SK-N-SH (cell line): ENCODE results near the gene AKAP11. TPM values are rescaled to one million over a fixed set of nuclear protein-coding genes. Genes with fewer than 3 reads are reported as not detected.

Experiments used
- CTCF ChIA-PET: fragments of 300-600, 350-600 bp; formaldehyde crosslinking; extraction: SDS; loops from one replicate; lab custom pipeline; 2021; lab: Yijun Ruan, JAX
- POLR2A ChIA-PET: fragments of 350-600 bp; sonication (Branson Sonifier 250); formaldehyde crosslinking; extraction: SDS; loops from one replicate; lab custom pipeline; 2020; ENCODE audit warnings: antibody characterized with exemption, inconsistent platforms; lab: Yijun Ruan, JAX
- DNase-seq: peaks from one replicate; pipeline ENCODE4 v3.0.0; 2012
- H2AFZ ChIP-seq: fragments of 200-600 bp; sonication (generic); 2 replicates; pipeline ENCODE4 v1.8.1; 2016; ENCODE audit warnings: antibody characterized with exemption, mild to moderate bottlenecking, low read depth
- H3F3A ChIP-seq: fragments of 200-600 bp; sonication (generic); replicated peaks from 2 replicates; pipeline ENCODE3; 2016; ENCODE audit warnings: antibody characterized with exemption, mild to moderate bottlenecking; ENCODE audit not compliant: insufficient read depth
- H3K27ac ChIP-seq, 2 experiments: fragments of 200-500 bp in 1 of 2; fragments of 200-600 bp in 1 of 2; sonication (Bioruptor generic) in 1 of 2; sonication (generic), shearing (Covaris generic) in 1 of 2; 2 replicates each; pipeline versions ENCODE4 v1.5.1 to v1.6.1; 2014 to 2016; ENCODE audit warnings: low read depth in 2 of 2, inconsistent platforms in 1 of 2, low read length in 1 of 2, mild to moderate bottlenecking in 1 of 2, mixed read lengths in 1 of 2
- H3K27me3 ChIP-seq: fragments of 200-600 bp; sonication (generic), shearing (Covaris generic); 2 replicates; pipeline ENCODE4 v1.6.1; 2016; ENCODE audit warnings: mixed run types; ENCODE audit not compliant: insufficient read depth
- H3K36me3 ChIP-seq, 2 experiments: fragments of 200-500 bp in 1 of 2; fragments of 200-600 bp in 1 of 2; sonication (Bioruptor generic) in 1 of 2; sonication (generic) in 1 of 2; replicated peaks in 1 of 2; 2 replicates each; pipeline versions ENCODE3 to v1.5.1; 2014 to 2016; ENCODE audit warnings: low read length in 1 of 2, mild to moderate bottlenecking in 1 of 2; ENCODE audit not compliant: insufficient read depth in 2 of 2, control insufficient read depth in 1 of 2
- H3K4me1 ChIP-seq, 2 experiments: fragments of 200-500 bp in 1 of 2; fragments of 200-600 bp in 1 of 2; sonication (Bioruptor generic) in 1 of 2; sonication (generic), shearing (Covaris generic) in 1 of 2; 2 replicates each; pipeline versions ENCODE4 v1.5.1 to v1.6.1; 2014 to 2016; ENCODE audit warnings: low read depth in 1 of 2, low read length in 1 of 2, mixed run types in 1 of 2; ENCODE audit not compliant: insufficient read depth in 2 of 2, control insufficient read depth in 1 of 2
- H3K4me2 ChIP-seq: fragments of 200-600 bp; sonication (generic), shearing (Covaris generic); 2 replicates; pipeline ENCODE4 v1.6.1; 2017; ENCODE audit warnings: mixed run types
- H3K4me3 ChIP-seq, 2 experiments: fragments of 200-500 bp in 1 of 2; fragments of 200-600 bp in 1 of 2; sonication (Bioruptor generic) in 1 of 2; sonication (generic), shearing (Covaris generic) in 1 of 2; 2 replicates each; pipeline versions ENCODE4 v1.5.1 to v1.8.1; 2014 to 2016; ENCODE audit warnings: low read depth in 2 of 2, inconsistent platforms in 1 of 2, low read length in 1 of 2, mild to moderate bottlenecking in 1 of 2, mixed read lengths in 1 of 2, moderate library complexity in 1 of 2
- H3K79me2 ChIP-seq: fragments of 200-600 bp; sonication (generic); 2 replicates; pipeline ENCODE4 v1.8.1; 2017; ENCODE audit warnings: mild to moderate bottlenecking; ENCODE audit not compliant: insufficient read depth
- H3K9ac ChIP-seq: fragments of 200-600 bp; sonication (generic); 2 replicates; pipeline ENCODE4 v1.6.1; 2017; ENCODE audit warnings: mixed run types
- H3K9me2 ChIP-seq: fragments of 200-600 bp; sonication (generic); 2 replicates; pipeline ENCODE4 v1.6.1; 2017; ENCODE audit warnings: mixed run types
- H3K9me3 ChIP-seq: fragments of 200-600 bp; sonication (generic); 2 replicates; pipeline ENCODE4 v1.6.1; 2017; ENCODE audit warnings: mixed run types, mild to moderate bottlenecking, moderate library complexity
- H4K20me1 ChIP-seq: fragments of 200-600 bp; sonication (generic); 2 replicates; pipeline ENCODE4 v1.6.1; 2017; ENCODE audit warnings: mild to moderate bottlenecking, mixed run types; ENCODE audit not compliant: insufficient read depth
- CHD2 ChIP-seq: fragments of 150-350 bp; IDR thresholded peaks from 2 replicates; pipeline ENCODE4 v1.6.1; 2018; ENCODE audit warnings: low read length; ENCODE audit not compliant: partially characterized antibody
- EP300 ChIP-seq, 2 experiments: IDR thresholded peaks; 2 replicates each; pipeline versions ENCODE4 v1.4.0 to v1.6.1; 2012; ENCODE audit warnings: borderline replicate concordance in 1 of 2, low read depth in 1 of 2, low read length in 1 of 2
- FOXJ3 ChIP-seq: sonication (generic); formaldehyde crosslinking; IDR thresholded peaks from 2 replicates; pipeline ENCODE4 v1.5.1; 2020; ENCODE audit warnings: mild to moderate bottlenecking, missing genetic modification reagents
- MAX ChIP-seq: IDR thresholded peaks from 2 replicates; pipeline ENCODE4 v1.4.0; 2012; ENCODE audit warnings: low read depth
- MEF2A ChIP-seq: IDR thresholded peaks from 2 replicates; pipeline ENCODE4 v1.4.0; 2012; ENCODE audit warnings: low read depth, borderline replicate concordance
- NFIC ChIP-seq: IDR thresholded peaks from 2 replicates; pipeline ENCODE4 v1.4.0; 2012; ENCODE audit warnings: borderline replicate concordance
- NRF1 ChIP-seq: IDR thresholded peaks from 2 replicates; pipeline ENCODE4 v1.6.1; 2012; ENCODE audit warnings: low read depth, mild to moderate bottlenecking, low read length
- POLR2AphosphoS5 ChIP-seq: IDR thresholded peaks from 2 replicates; pipeline ENCODE4 v1.6.1; 2012; ENCODE audit warnings: low read depth, low read length
- RAD21 ChIP-seq: IDR thresholded peaks from 2 replicates; pipeline ENCODE4 v1.6.1; 2012; ENCODE audit warnings: mild to moderate bottlenecking, low read length
- RCOR1 ChIP-seq: fragments of 150-350 bp; IDR thresholded peaks from 2 replicates; pipeline ENCODE4 v1.6.1; 2017; ENCODE audit warnings: antibody characterized with exemption, low read length
- RFX5 ChIP-seq: IDR thresholded peaks from 2 replicates; pipeline ENCODE4 v1.6.1; 2012; ENCODE audit warnings: mild to moderate bottlenecking, improper control_type of control experiment, low read length
- RXRA ChIP-seq: IDR thresholded peaks from 2 replicates; pipeline ENCODE4 v1.4.0; 2012; ENCODE audit warnings: low read depth, mild to moderate bottlenecking, borderline replicate concordance
- SMC3 ChIP-seq: IDR thresholded peaks from 2 replicates; pipeline ENCODE4 v1.6.1; 2012; ENCODE audit warnings: low read depth, low read length, improper control_type of control experiment
- TEAD4 ChIP-seq: IDR thresholded peaks from 2 replicates; pipeline ENCODE4 v1.4.0; 2012; ENCODE audit warnings: mild to moderate bottlenecking, borderline replicate concordance; ENCODE audit not compliant: insufficient read depth
- USF1 ChIP-seq: IDR thresholded peaks from 2 replicates; pipeline ENCODE4 v1.4.0; 2012; ENCODE audit warnings: low read depth, borderline replicate concordance
- YY1 ChIP-seq: IDR thresholded peaks from 2 replicates; pipeline ENCODE4 v1.4.0; 2012; ENCODE audit warnings: low read depth, mild to moderate bottlenecking
- WGBS: methylation state at CpG from one replicate; pipeline ENCODE4 v1.1.6; 2017; ENCODE audit warnings: low lambda C conversion rate; 5-methylcytosine and 5-hydroxymethylcytosine counted together
- polyA plus RNA-seq, 3 experiments: library from polyadenylated mRNA; depleted of rRNA; stranded (reverse); fragments of >200 nt; gene quantifications; 2 replicates each; pipeline ENCODE4 v1.2.3, GENCODE V29; 2012
- TF ChIP-seq, protein P1 (sequence below): IDR thresholded peaks from 2 replicates; pipeline ENCODE4 v1.4.0; 2012; ENCODE audit warnings: low read depth, borderline replicate concordance
- TF ChIP-seq, protein P2 (sequence below): fragments of 150-350 bp; IDR thresholded peaks from 2 replicates; pipeline ENCODE4 v1.6.1; 2016; ENCODE audit warnings: mild to moderate bottlenecking, low read depth, low read length
- TF ChIP-seq, protein P3 (sequence below): fragments of 150-350 bp; IDR thresholded peaks from 2 replicates; pipeline ENCODE4 v1.6.1; 2017; ENCODE audit warnings: antibody characterized with exemption, low read length, low read depth, borderline replicate concordance
- TF ChIP-seq, protein P4 (sequence below): IDR thresholded peaks from 2 replicates; pipeline ENCODE4 v1.6.1; 2012; ENCODE audit warnings: mild to moderate bottlenecking, low read depth, low read length, moderate library complexity

Gene AKAP11
- polyA plus RNA-seq, 1 of the 3 experiments (the other 2 are of a cell fraction): 5.6 TPM

- H3F3A ChIP-seq: no peaks in the 10 kb centered on the region
- TF ChIP-seq MAX: no peak
- no peak for TF ChIP-seq MEF2A
- TF ChIP-seq, protein P1, sequence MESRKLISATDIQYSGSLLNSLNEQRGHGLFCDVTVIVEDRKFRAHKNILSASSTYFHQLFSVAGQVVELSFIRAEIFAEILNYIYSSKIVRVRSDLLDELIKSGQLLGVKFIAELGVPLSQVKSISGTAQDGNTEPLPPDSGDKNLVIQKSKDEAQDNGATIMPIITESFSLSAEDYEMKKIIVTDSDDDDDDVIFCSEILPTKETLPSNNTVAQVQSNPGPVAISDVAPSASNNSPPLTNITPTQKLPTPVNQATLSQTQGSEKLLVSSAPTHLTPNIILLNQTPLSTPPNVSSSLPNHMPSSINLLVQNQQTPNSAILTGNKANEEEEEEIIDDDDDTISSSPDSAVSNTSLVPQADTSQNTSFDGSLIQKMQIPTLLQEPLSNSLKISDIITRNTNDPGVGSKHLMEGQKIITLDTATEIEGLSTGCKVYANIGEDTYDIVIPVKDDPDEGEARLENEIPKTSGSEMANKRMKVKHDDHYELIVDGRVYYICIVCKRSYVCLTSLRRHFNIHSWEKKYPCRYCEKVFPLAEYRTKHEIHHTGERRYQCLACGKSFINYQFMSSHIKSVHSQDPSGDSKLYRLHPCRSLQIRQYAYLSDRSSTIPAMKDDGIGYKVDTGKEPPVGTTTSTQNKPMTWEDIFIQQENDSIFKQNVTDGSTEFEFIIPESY: no peak
- no peak for TF ChIP-seq NFIC
- TF ChIP-seq FOXJ3: no peak
- H3K4me2 ChIP-seq: no peak overlapping the region
- no peak overlapping the region for H3K9ac ChIP-seq
- H2AFZ ChIP-seq: no peak overlapping the region
- H3K4me1 ChIP-seq: peaks cover 0 to 4% of the 10 kb centered on the region in 2 experiments; a peak in 1 of 4 replicates
- no peaks in the 10 kb centered on the region for H3K27me3 ChIP-seq
- no peaks in the 10 kb centered on the region for H4K20me1 ChIP-seq
- 73% methylated on average over 5 of the region's 5 CpGs for WGBS
- H3K9me2 ChIP-seq: no peaks in the 10 kb centered on the region
- no peaks in the 10 kb centered on the region; the same call in 1 of the 2 replicates for H3K9me3 ChIP-seq
- DNase-seq: no peak
- no peaks in the 10 kb centered on the region for H3K36me3 ChIP-seq
- H3K4me3 ChIP-seq: no peak overlapping the region
- H3K79me2 ChIP-seq: no peaks in the 10 kb centered on the region
- POLR2A ChIA-PET: no interaction called here
- CTCF ChIA-PET: no interaction called here
- no peak overlapping the region for H3K27ac ChIP-seq
Measured at GRCh38 chr13:42255886-42256285, 16.1 kb upstream of the AKAP11 start.

- Histone ChIP-seq H2AFZ (no peak overlapping the region), H3K4me1 (peaks cover 0 to 4% of the 10 kb centered on the region in 2 experiments; a peak in 1 of 4 replicates), H3K27me3 (no peaks in the 10 kb centered on the region), H4K20me1 (no peaks in the 10 kb centered on the region), H3K9me2 (no peaks in the 10 kb centered on the region), H3K79me2 (no peaks in the 10 kb centered on the region), H3F3A (no peaks in the 10 kb centered on the region), H3K27ac (no peak overlapping the region), H3K9ac (no peak overlapping the region), H3K36me3 (no peaks in the 10 kb centered on the region), H3K4me3 (no peak overlapping the region), H3K9me3 (no peaks in the 10 kb centered on the region; the same call in 1 of the 2 replicates), H3K4me2 (no peak overlapping the region)
- CTCF ChIA-PET: interaction anchor here (0.9 kb wide), 1 partner anchor 11 kb away, joined by 3 read pairs; no protein-coding TSS in a partner anchor
- 71% methylated on average over 5 of the region's 5 CpGs for WGBS
- POLR2A ChIA-PET: no interaction called here
- no peak for DNase-seq
- TF ChIP-seq CHD2: no peak
- TF ChIP-seq SMC3: no peak
- TF ChIP-seq, protein P2, sequence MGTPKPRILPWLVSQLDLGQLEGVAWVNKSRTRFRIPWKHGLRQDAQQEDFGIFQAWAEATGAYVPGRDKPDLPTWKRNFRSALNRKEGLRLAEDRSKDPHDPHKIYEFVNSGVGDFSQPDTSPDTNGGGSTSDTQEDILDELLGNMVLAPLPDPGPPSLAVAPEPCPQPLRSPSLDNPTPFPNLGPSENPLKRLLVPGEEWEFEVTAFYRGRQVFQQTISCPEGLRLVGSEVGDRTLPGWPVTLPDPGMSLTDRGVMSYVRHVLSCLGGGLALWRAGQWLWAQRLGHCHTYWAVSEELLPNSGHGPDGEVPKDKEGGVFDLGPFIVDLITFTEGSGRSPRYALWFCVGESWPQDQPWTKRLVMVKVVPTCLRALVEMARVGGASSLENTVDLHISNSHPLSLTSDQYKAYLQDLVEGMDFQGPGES: no peak
- TF ChIP-seq TEAD4: no peak
- no peak for TF ChIP-seq RAD21
- no peak for TF ChIP-seq EP300 (IDR thresholded peaks at IDR 0.05; ENCODE audit: borderline replicate concordance in 1 of 2, low read depth in 1 of 2, low read length in 1 of 2)
- no peak for TF ChIP-seq MEF2A
- TF ChIP-seq RXRA: no peak
- TF ChIP-seq USF1: no peak
- TF ChIP-seq, protein P3, sequence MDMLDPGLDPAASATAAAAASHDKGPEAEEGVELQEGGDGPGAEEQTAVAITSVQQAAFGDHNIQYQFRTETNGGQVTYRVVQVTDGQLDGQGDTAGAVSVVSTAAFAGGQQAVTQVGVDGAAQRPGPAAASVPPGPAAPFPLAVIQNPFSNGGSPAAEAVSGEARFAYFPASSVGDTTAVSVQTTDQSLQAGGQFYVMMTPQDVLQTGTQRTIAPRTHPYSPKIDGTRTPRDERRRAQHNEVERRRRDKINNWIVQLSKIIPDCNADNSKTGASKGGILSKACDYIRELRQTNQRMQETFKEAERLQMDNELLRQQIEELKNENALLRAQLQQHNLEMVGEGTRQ: no peak
- TF ChIP-seq RCOR1: no peak
- TF ChIP-seq RFX5: no peak
- no peak for TF ChIP-seq FOXJ3
- TF ChIP-seq YY1: no peak
- TF ChIP-seq POLR2AphosphoS5: no peak
- TF ChIP-seq, protein P4, sequence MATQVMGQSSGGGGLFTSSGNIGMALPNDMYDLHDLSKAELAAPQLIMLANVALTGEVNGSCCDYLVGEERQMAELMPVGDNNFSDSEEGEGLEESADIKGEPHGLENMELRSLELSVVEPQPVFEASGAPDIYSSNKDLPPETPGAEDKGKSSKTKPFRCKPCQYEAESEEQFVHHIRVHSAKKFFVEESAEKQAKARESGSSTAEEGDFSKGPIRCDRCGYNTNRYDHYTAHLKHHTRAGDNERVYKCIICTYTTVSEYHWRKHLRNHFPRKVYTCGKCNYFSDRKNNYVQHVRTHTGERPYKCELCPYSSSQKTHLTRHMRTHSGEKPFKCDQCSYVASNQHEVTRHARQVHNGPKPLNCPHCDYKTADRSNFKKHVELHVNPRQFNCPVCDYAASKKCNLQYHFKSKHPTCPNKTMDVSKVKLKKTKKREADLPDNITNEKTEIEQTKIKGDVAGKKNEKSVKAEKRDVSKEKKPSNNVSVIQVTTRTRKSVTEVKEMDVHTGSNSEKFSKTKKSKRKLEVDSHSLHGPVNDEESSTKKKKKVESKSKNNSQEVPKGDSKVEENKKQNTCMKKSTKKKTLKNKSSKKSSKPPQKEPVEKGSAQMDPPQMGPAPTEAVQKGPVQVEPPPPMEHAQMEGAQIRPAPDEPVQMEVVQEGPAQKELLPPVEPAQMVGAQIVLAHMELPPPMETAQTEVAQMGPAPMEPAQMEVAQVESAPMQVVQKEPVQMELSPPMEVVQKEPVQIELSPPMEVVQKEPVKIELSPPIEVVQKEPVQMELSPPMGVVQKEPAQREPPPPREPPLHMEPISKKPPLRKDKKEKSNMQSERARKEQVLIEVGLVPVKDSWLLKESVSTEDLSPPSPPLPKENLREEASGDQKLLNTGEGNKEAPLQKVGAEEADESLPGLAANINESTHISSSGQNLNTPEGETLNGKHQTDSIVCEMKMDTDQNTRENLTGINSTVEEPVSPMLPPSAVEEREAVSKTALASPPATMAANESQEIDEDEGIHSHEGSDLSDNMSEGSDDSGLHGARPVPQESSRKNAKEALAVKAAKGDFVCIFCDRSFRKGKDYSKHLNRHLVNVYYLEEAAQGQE: no peak
- no peak for TF ChIP-seq NRF1
Measured at GRCh38 chr13:42258747-42259146, 13.2 kb upstream of the AKAP11 start.
